NCI-H526 (cell line): ENCODE results near the gene NEGR1.
"Not testable (repeated sequence)": the region's sequence is repeated elsewhere in the genome, so short reads cannot be mapped to it uniquely, and the experiment has no call there.

ENCODE experiments used
- DNase-seq, 2 experiments: peaks; one replicate each; lab custom pipeline; 2025; lab: John Stamatoyannopoulos, UW

The NEGR1 gene

GRCh38 chr1:72282271-72283021 is at the start of gene NEGR1:
Gene NEGR1, minus strand, starts transcription at chr1:72282539.
- DNase-seq = peak; percentile 69 to 94

GRCh38 chr1:72326494-72326893 is 44.2 kb upstream of the NEGR1 start:
- no peak for DNase-seq

- no peak for DNase-seq
These were observed 42.1 kb upstream of the NEGR1 start for GRCh38 chr1:72324451-72324850.

GRCh38 chr1:72322910-72323309 is 40.6 kb upstream of the NEGR1 start:
- DNase-seq = no peak

GRCh38 chr1:72296501-72296900 is 14.2 kb upstream of the NEGR1 start:
- DNase-seq = no peak

- no peak for DNase-seq
These were observed 6.5 kb upstream of the NEGR1 start for GRCh38 chr1:72288886-72289285.

GRCh38 chr1:72286401-72286800 is 4.1 kb upstream of the NEGR1 start:
- no peak for DNase-seq

- DNase-seq = no peak
These were observed 2.7 kb upstream of the NEGR1 start for GRCh38 chr1:72285074-72285425.

- peak in 1 of 2 experiments; percentile 56 for DNase-seq
These were observed 2.2 kb upstream of the NEGR1 start for GRCh38 chr1:72284348-72285073.

- DNase-seq = peak in 1 of 2 experiments; percentile 53
These were observed 1.7 kb upstream of the NEGR1 start for GRCh38 chr1:72284084-72284347.

- peak; percentile 21 to 67 for DNase-seq
These were observed 1.2 kb upstream of the NEGR1 start for GRCh38 chr1:72283307-72284083.

- DNase-seq = peak in 1 of 2 experiments; percentile 45
These were observed 625 bp upstream of the NEGR1 start for GRCh38 chr1:72283022-72283306.

GRCh38 chr1:72281637-72282270 is 585 bp downstream of the NEGR1 start:
- peak; percentile 10 to 39 for DNase-seq

- peak in 1 of 2 experiments; percentile 12 for DNase-seq
These were observed 1.2 kb downstream of the NEGR1 start for GRCh38 chr1:72281144-72281543.

- no peak for DNase-seq
These were observed 1.6 kb downstream of the NEGR1 start for GRCh38 chr1:72280711-72281110.

- DNase-seq = no peak
These were observed 2.2 kb downstream of the NEGR1 start for GRCh38 chr1:72280131-72280530.

- no peak for DNase-seq
These were observed 3.9 kb downstream of the NEGR1 start for GRCh38 chr1:72278461-72278860.

GRCh38 chr1:72271555-72272085 is 10.7 kb downstream of the NEGR1 start:
- no peak for DNase-seq

- no peak for DNase-seq
These were observed 19.6 kb downstream of the NEGR1 start for GRCh38 chr1:72262735-72263134.

- DNase-seq = no peak
These were observed 29.2 kb downstream of the NEGR1 start for GRCh38 chr1:72253132-72253531.

- DNase-seq = no peak
These were observed 40.9 kb downstream of the NEGR1 start for GRCh38 chr1:72241397-72241796.

- DNase-seq = not testable (repeated sequence)
These were observed 46.4 kb downstream of the NEGR1 start for GRCh38 chr1:72235931-72236330.
